HepG2 (cell line): Measurements from ENCODE around the gene NKPD1. TPM values are rescaled to one million over a fixed set of nuclear protein-coding genes. Genes with fewer than 3 reads are reported as not detected.

Experiments
- CEBPB ChIP-seq: IDR thresholded peaks from 2 replicates; pipeline ENCODE4 v1.6.1; 2011; ENCODE audit warnings: low read depth, low read length, improper control_type of control experiment, borderline replicate concordance
- EP300 ChIP-seq, 3 experiments: sonication (generic) in 1 of 3; formaldehyde crosslinking in 1 of 3; IDR thresholded peaks; 2 replicates each; pipeline versions ENCODE4 v1.5.1 to v1.6.1; 2011 to 2020; ENCODE audit warnings: low read depth in 2 of 3, low read length in 2 of 3, borderline replicate concordance in 1 of 3, improper control_type of control experiment in 1 of 3, mild to moderate bottlenecking in 1 of 3, missing genetic modification reagents in 1 of 3, moderate library complexity in 1 of 3
- GABPA ChIP-seq, 2 experiments: IDR thresholded peaks; 2 replicates each; pipeline ENCODE4 v1.6.1; 2011 to 2016; ENCODE audit warnings: low read depth in 2 of 2, low read length in 1 of 2, missing biosample characterization in 1 of 2, missing genetic modification characterization in 1 of 2
- HHEX ChIP-seq: IDR thresholded peaks from 2 replicates; pipeline ENCODE4 v1.6.1; 2016; ENCODE audit warnings: control low read depth
- ISX ChIP-seq: sonication (generic); formaldehyde crosslinking; conservative IDR thresholded peaks from 2 replicates; pipeline ENCODE4 v1.5.0; 2020; ENCODE audit warnings: missing genetic modification reagents
- KDM1A ChIP-seq: IDR thresholded peaks from 2 replicates; pipeline ENCODE4 v1.6.1; 2016; ENCODE audit warnings: missing compliant biosample characterization
- KLF15 ChIP-seq: sonication (generic); formaldehyde crosslinking; IDR thresholded peaks from 2 replicates; pipeline ENCODE4 v1.8.1; 2023; ENCODE audit warnings: borderline replicate concordance, mild to moderate bottlenecking, inconsistent platforms, missing genetic modification reagents, mixed read lengths
- MAF1 ChIP-seq: sonication (generic); formaldehyde crosslinking; IDR thresholded peaks from 2 replicates; pipeline ENCODE4 v1.5.0; 2020; ENCODE audit warnings: missing genetic modification reagents, borderline replicate concordance
- MXD4 ChIP-seq: IDR thresholded peaks from 2 replicates; pipeline ENCODE4 v1.6.1; 2016; ENCODE audit warnings: mild to moderate bottlenecking, missing biosample characterization, missing genetic modification reagents
- NFYB ChIP-seq: sonication (generic); formaldehyde crosslinking; IDR thresholded peaks from 2 replicates; pipeline ENCODE4 v1.4.0; 2020; ENCODE audit warnings: missing genetic modification reagents
- RFX3 ChIP-seq: IDR thresholded peaks from 2 replicates; pipeline ENCODE4 v1.6.1; 2016; ENCODE audit warnings: missing biosample characterization, missing genetic modification reagents
- SMC3 ChIP-seq: IDR thresholded peaks from 2 replicates; pipeline ENCODE4 v1.6.1; 2011; ENCODE audit warnings: low read length, improper control_type of control experiment
- TBP ChIP-seq: sonication (generic); formaldehyde crosslinking; IDR thresholded peaks from 2 replicates; pipeline ENCODE4 v1.5.0; 2020; ENCODE audit warnings: missing genetic modification reagents
- THAP11 ChIP-seq: IDR thresholded peaks from 2 replicates; pipeline ENCODE4 v1.6.1; 2016; ENCODE audit warnings: missing biosample characterization, missing genetic modification reagents
- ZNF121 ChIP-seq: sonication (generic); formaldehyde crosslinking; IDR thresholded peaks from 2 replicates; pipeline ENCODE4 v1.5.0; 2020; ENCODE audit warnings: mild to moderate bottlenecking, missing genetic modification reagents
- ZNF20 ChIP-seq: sonication (generic); formaldehyde crosslinking; IDR thresholded peaks from 2 replicates; pipeline ENCODE4 v1.4.0; 2020; ENCODE audit warnings: mild to moderate bottlenecking, moderate library complexity, missing genetic modification reagents
- ZNF230 ChIP-seq: sonication (generic); formaldehyde crosslinking; IDR thresholded peaks from 2 replicates; pipeline ENCODE4 v1.4.0; 2020; ENCODE audit warnings: mild to moderate bottlenecking, missing genetic modification reagents
- ZNF235 ChIP-seq: sonication (generic); formaldehyde crosslinking; IDR thresholded peaks from 2 replicates; pipeline ENCODE4 v1.8.1; 2023; ENCODE audit warnings: mild to moderate bottlenecking, missing genetic modification reagents, borderline replicate concordance
- ZNF260 ChIP-seq: sonication (generic); formaldehyde crosslinking; IDR thresholded peaks from 2 replicates; pipeline ENCODE4 v1.4.0; 2020; ENCODE audit warnings: missing genetic modification reagents, low read depth, mild to moderate bottlenecking, borderline replicate concordance
- ZNF501 ChIP-seq: sonication (generic); formaldehyde crosslinking; IDR thresholded peaks from 2 replicates; pipeline ENCODE4 v1.5.1; 2020; ENCODE audit warnings: mild to moderate bottlenecking, moderate library complexity, missing genetic modification reagents
- ZNF747 ChIP-seq: sonication (generic); formaldehyde crosslinking; IDR thresholded peaks from 2 replicates; pipeline ENCODE4 v1.8.1; 2023; ENCODE audit warnings: missing genetic modification reagents, mild to moderate bottlenecking, borderline replicate concordance
- ZNF782 ChIP-seq: sonication (generic); formaldehyde crosslinking; IDR thresholded peaks from 2 replicates; pipeline ENCODE4 v1.4.0; 2020; ENCODE audit warnings: missing genetic modification reagents, mild to moderate bottlenecking, borderline replicate concordance
- polyA plus RNA-seq, 8 experiments: library from polyadenylated mRNA; depleted of rRNA in 3 of 8; stranded (reverse) in 7 of 8; unstranded in 1 of 8; fragments of >200 nt; fragmentation: Illumina TruSeq in 4 of 8; extraction: Trizol in 4 of 8; gene quantifications; 2 replicates each; pipeline versions ENCODE4 v1.2.1 to v1.2.3, GENCODE V29; 2011 to 2016; ENCODE audit warnings: low read depth in 4 of 8, missing spikeins in 1 of 8, mixed read lengths in 1 of 8; ENCODE audit not compliant: insufficient read depth in 1 of 8
- total RNA-seq, 5 experiments: library from RNA; depleted of rRNA; stranded (reverse); fragments of >200 nt; fragmentation: Illumina TruSeq; extraction: Trizol; gene quantifications; 2 replicates each; pipeline ENCODE4 v1.2.3, GENCODE V29; 2016; ENCODE audit warnings: low read depth in 1 of 5
- TF ChIP-seq, protein P1 (sequence below): IDR thresholded peaks from 2 replicates; pipeline ENCODE4 v1.6.1; 2016; ENCODE audit warnings: missing compliant biosample characterization, missing genetic modification reagents, borderline replicate concordance
- TF ChIP-seq, protein P2 (sequence below), 2 experiments: fragments of 450-650 bp in 1 of 2; sonication (generic) in 1 of 2; formaldehyde crosslinking; IDR thresholded peaks; 2 replicates each; pipeline versions ENCODE4 v1.5.0 to v1.8.0; 2020 to 2022; ENCODE audit warnings: mild to moderate bottlenecking in 1 of 2, missing genetic modification reagents in 1 of 2
- TF ChIP-seq, protein P3 (sequence below): sonication (generic); formaldehyde crosslinking; conservative IDR thresholded peaks from 2 replicates; pipeline ENCODE4 v1.4.0; 2020; ENCODE audit warnings: missing genetic modification reagents

Gene NKPD1
- total and polyA plus RNA-seq, 2 of the 13 experiments (the other 11 are each of a cell fraction or from before 2014, with no cell fraction given): 0.03 TPM; not detected in 1

DNA sequence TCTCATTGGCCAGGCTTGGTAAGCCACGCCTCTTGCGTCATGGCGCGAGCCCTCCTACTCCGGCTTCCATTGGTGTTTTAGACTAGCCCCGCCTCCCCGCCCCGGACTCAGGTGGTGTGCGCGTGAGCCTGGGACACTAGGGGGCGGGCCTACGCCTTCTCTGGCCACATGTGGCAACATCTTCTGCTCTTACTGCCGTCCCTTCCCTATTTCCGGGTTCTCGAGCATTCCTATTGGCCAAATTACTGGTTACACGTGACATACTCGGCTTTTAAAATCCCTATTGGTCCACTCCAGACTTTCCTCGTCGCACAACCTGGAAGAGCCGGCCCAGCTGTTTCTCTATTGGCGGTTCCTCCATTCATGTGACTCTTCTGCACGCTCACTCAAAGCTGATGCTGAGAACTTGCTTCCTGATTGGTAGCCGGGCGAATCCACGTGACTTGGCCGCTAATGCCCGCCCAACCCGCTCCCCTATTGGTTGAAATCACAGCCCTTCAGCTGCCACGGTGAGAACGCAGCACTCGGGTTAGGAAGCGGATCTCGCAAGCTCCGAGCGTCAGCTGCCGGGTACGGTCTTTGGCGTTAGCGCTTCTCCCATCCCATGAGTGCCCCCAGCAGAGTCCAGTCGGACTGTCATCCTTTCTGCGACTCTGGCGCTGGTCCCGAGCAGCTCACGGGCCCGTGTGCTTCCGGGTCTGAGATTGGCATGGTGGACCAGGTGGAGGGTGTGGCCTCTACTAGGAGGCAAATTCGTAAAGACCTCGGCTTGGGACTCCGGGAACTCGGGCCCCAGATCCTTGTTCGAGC is 17.7 kb upstream of the NKPD1 start, which contains the start of gene BLOC1S3 (continued):
- TF ChIP-seq, protein P1, sequence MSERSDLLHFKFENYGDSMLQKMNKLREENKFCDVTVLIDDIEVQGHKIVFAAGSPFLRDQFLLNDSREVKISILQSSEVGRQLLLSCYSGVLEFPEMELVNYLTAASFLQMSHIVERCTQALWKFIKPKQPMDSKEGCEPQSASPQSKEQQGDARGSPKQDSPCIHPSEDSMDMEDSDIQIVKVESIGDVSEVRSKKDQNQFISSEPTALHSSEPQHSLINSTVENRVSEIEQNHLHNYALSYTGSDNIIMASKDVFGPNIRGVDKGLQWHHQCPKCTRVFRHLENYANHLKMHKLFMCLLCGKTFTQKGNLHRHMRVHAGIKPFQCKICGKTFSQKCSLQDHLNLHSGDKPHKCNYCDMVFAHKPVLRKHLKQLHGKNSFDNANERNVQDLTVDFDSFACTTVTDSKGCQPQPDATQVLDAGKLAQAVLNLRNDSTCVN: no peak
- TF ChIP-seq MXD4 (CRISPR knock-in tag) (peak; percentile 72; the same call in 1 of the 2 replicates), TBP (no peak), ZNF501 (CRISPR knock-in tag) (peak; percentile 82), ZNF747 (no peak), ZNF235 (CRISPR knock-in tag) (no peak), ISX (CRISPR knock-in tag) (no peak), MAF1 (no peak), CEBPB (peak; percentile 95), EP300 (IDR thresholded peaks at IDR 0.05; ENCODE audit: low read depth in 2 of 2, low read length in 2 of 2) (peak in 1 of 2 experiments; percentile 8; a peak in 1 of 4 replicates), EP300 (CRISPR knock-in tag; IDR thresholded peaks at IDR 0.05; ENCODE audit: borderline replicate concordance) (no peak), ZNF121 (CRISPR knock-in tag) (no peak), ZNF230 (no peak), ZNF260 (CRISPR knock-in tag) (no peak), NFYB (peak; percentile 90), RFX3 (CRISPR knock-in tag) (no peak), KLF15 (CRISPR knock-in tag) (no peak), KDM1A (CRISPR knock-in tag) (no peak), THAP11 (peak; percentile 92), ZNF20 (no peak), GABPA (IDR thresholded peaks at IDR 0.05; ENCODE audit: low read depth, low read length) (no peak), GABPA (CRISPR knock-in tag; IDR thresholded peaks at IDR 0.05; ENCODE audit: low read depth) (peak; percentile 59), SMC3 (no peak), ZNF782 (CRISPR knock-in tag) (no peak), HHEX (CRISPR knock-in tag) (no peak)
- TF ChIP-seq, protein P2, sequence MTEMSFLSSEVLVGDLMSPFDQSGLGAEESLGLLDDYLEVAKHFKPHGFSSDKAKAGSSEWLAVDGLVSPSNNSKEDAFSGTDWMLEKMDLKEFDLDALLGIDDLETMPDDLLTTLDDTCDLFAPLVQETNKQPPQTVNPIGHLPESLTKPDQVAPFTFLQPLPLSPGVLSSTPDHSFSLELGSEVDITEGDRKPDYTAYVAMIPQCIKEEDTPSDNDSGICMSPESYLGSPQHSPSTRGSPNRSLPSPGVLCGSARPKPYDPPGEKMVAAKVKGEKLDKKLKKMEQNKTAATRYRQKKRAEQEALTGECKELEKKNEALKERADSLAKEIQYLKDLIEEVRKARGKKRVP (CRISPR knock-in tag; IDR thresholded peaks at IDR 0.05): 0 out of 4 replicates have a peak, but pooled peaks of 1 of the 2 experiments have one; percentile 20
- TF ChIP-seq, protein P3, sequence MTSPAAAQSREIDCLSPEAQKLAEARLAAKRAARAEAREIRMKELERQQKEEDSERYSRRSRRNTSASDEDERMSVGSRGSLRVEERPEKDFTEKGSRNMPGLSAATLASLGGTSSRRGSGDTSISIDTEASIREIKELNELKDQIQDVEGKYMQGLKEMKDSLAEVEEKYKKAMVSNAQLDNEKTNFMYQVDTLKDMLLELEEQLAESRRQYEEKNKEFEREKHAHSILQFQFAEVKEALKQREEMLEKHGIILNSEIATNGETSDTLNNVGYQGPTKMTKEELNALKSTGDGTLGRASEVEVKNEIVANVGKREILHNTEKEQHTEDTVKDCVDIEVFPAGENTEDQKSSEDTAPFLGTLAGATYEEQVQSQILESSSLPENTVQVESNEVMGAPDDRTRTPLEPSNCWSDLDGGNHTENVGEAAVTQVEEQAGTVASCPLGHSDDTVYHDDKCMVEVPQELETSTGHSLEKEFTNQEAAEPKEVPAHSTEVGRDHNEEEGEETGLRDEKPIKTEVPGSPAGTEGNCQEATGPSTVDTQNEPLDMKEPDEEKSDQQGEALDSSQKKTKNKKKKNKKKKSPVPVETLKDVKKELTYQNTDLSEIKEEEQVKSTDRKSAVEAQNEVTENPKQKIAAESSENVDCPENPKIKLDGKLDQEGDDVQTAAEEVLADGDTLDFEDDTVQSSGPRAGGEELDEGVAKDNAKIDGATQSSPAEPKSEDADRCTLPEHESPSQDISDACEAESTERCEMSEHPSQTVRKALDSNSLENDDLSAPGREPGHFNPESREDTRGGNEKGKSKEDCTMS (CRISPR knock-in tag): no peak
